BJ (cell line): ENCODE measurements around the gene ATP1A1. TPM values are rescaled to one million over a fixed set of nuclear protein-coding genes. Genes with fewer than 3 reads are reported as not detected.

Experiments
- CTCF ChIA-PET: fragments of 350-600 bp; formaldehyde crosslinking; extraction: SDS; loops from one replicate; lab custom pipeline; 2021; ENCODE audit warnings: antibody characterized with exemption, inconsistent platforms; lab: Yijun Ruan, JAX
- POLR2A ChIA-PET: fragments of 300-600 bp; sonication (Branson Sonifier 250); formaldehyde crosslinking; extraction: SDS; loops from one replicate; lab custom pipeline; 2021; ENCODE audit warnings: antibody characterized with exemption; lab: Charles Lee
- DNase-seq: peaks from one replicate; pipeline ENCODE4 v3.0.0-alpha.2; 2011; ENCODE audit warnings: low read depth
- H3K27me3 ChIP-seq: 2 replicates; pipeline ENCODE4 v1.6.0; 2011; ENCODE audit warnings: low read length; ENCODE audit not compliant: control insufficient read depth, insufficient read depth
- H3K36me3 ChIP-seq: 2 replicates; pipeline ENCODE4 v1.5.1; 2011; ENCODE audit warnings: low read length; ENCODE audit not compliant: control insufficient read depth, insufficient read depth
- H3K4me3 ChIP-seq: 2 replicates; pipeline ENCODE4 v1.5.1; 2011; ENCODE audit warnings: low read depth, mild to moderate bottlenecking, control low read depth, low read length
- CTCF ChIP-seq: IDR thresholded peaks from 2 replicates; pipeline ENCODE4 v1.5.1; 2011; ENCODE audit warnings: low read depth, mild to moderate bottlenecking, control low read depth, inconsistent platforms, low read length, moderate library complexity; ENCODE audit not compliant: insufficient read depth
- polyA plus RNA-seq: library from polyadenylated mRNA; depleted of rRNA; stranded (reverse); fragments of >200 nt; gene quantifications from 2 replicates; pipeline ENCODE4 v1.2.3, GENCODE V29; 2011

ATP1A1 gene
- polyA plus RNA-seq, 1 experiment = 392 TPM

DNA sequence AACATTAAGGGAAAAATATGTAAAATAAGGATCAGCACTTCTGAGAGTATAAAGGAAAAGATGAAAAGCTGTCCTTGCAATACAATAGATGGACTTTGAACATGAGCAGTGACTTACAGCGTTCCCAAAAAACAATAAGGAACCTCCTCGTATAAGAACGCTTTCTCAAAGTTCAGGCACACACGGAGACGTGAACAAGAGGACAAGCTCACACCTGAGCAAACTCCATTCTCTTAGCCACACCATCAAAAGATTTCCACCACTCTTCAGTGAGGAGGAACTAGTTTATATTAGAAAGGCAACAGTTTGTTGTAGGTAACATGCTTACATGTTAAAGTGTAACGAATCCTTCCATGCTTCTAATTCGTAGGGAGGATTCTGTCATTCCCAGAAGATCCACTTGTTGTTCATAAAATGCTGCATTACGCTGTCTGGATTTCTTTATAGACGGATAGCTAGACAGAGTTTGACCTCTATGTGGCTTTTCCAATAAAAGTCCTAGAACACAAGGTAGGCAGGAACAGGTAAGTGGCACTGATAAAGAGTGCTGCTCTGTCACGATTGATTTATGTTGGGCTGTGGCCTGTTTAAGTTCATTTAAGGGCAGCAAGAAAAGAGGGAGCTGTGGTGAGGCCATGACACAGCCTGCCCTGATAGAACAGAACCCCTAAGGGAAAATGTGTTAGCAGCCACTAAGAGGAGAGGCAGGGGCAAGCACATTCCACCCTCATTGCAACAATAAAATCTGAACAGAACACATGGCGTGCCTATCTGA, 37.0 kb upstream of the ATP1A1 start:
- POLR2A ChIA-PET = no interaction called here
- no peak for DNase-seq

GRCh38 chr1:116337398-116337797, 35.6 kb upstream of the ATP1A1 start:
- ChIA-PET CTCF (no interaction called here), POLR2A (no interaction called here)
- H3K36me3 ChIP-seq = no peaks in the 10 kb centered on the region
- H3K27me3 ChIP-seq = peaks cover 5% of the 10 kb centered on the region
- DNase-seq = no peak
- H3K4me3 ChIP-seq = no peak overlapping the region
- no peak for TF ChIP-seq CTCF

More for the DNA sequence above, 37.0 kb upstream of the ATP1A1 start:
- CTCF ChIA-PET = interaction anchor here (0.8 kb wide), 1 partner anchor 149 kb away, joined by 3 read pairs; no protein-coding TSS in a partner anchor
- Histone ChIP-seq H3K36me3 (no peaks in the 10 kb centered on the region), H3K27me3 (peaks cover 4% of the 10 kb centered on the region; the same call in 1 of the 2 replicates), H3K4me3 (no peak overlapping the region)
- no peak for TF ChIP-seq CTCF

DNA sequence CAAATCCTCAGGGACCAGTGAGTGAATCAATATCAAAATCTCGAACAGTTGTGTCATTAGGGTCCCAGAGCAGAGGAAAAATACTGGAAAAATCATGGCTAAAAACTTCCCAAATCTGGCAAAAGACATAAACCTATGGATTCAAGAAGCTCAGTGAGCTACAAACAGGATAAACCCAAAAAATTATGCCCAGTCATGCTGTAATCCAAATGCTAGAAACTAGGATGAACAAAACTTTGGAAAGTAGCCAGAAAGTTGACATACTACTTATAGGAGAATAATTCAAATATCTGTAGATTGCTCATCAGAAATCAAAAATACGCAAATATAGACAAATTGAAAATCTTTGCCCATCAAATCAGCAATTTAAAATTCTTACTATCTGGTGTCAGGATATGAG, 34.6 kb upstream of the ATP1A1 start:
- H3K36me3 ChIP-seq = no peaks in the 10 kb centered on the region
- no peak for DNase-seq
- ChIA-PET POLR2A (no interaction called here), CTCF (no interaction called here)
- H3K4me3 ChIP-seq = no peak overlapping the region
- TF ChIP-seq CTCF = no peak
- peaks cover 5% of the 10 kb centered on the region for H3K27me3 ChIP-seq

DNA sequence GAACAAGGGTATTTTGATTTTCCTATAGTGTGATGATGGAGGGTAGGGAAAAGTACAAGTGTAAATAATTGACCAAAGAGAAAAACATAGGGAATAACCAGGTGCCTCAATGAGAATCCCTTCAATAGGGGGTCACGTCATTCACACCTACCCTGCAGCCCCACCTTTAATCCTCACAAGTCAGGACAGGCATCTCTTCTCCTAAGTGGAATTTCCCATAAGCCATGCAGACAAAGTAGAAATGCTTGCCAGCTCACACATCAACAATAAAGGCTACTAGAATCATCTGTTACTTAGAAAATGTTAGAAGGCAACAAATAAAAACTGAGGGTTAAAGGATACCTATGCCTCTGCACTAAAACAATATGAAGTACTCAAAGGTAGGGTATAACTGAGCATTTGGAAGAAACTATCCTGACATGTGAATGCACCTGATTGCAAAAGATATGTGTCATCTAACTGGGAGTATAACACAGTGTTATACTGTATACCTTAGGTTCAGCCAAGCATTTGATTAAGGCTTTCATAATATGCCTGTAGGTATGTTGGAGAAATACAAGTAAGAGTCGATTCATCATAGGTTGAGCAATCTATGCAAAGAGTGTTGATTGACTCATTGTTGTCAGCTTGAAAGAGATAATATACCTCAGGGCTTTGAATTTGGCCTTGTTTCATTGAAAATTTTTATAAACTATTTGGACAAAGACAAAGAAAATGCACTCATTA, 32.4 kb upstream of the ATP1A1 start:
- POLR2A ChIA-PET = no interaction called here
- CTCF ChIA-PET = no interaction called here

More for the DNA sequence above, 32.4 kb upstream of the ATP1A1 start:
- no peak for DNase-seq
- Histone ChIP-seq H3K4me3 (no peak overlapping the region), H3K36me3 (no peaks in the 10 kb centered on the region), H3K27me3 (peaks cover 6% of the 10 kb centered on the region)
- TF ChIP-seq CTCF = no peak
